Fibroblast of the aortic adventitia (primary cell): ENCODE measurements around the gene RNF149. TPM values are rescaled to one million over a fixed set of nuclear protein-coding genes. Genes with fewer than 3 reads are reported as not detected.
A peak's percentile ranks its signal among the peaks of the same experiment; 100 is the strongest.

ENCODE experiments used
- DNase-seq: peaks from one replicate; pipeline ENCODE4 v3.0.0-alpha.2; 2010; ENCODE audit warnings: low read depth
- H3K4me3 ChIP-seq: 2 replicates; pipeline ENCODE4 v1.5.1; 2011; ENCODE audit warnings: low read depth, mild to moderate bottlenecking, control low read depth, low read length, moderate library complexity
- total RNA-seq: library from RNA; depleted of rRNA; stranded (reverse); fragments of >200 nt; gene quantifications from 2 replicates; pipeline ENCODE4 v1.2.3, GENCODE V29; 2012; ENCODE audit warnings: low replicate concordance
- TF ChIP-seq, protein P1 (sequence below): IDR thresholded peaks from 2 replicates; pipeline ENCODE4 v1.5.1; 2011; ENCODE audit warnings: mild to moderate bottlenecking, low read length, control low read depth, inconsistent platforms; ENCODE audit not compliant: insufficient read depth

RNF149 gene
- total RNA-seq, 1 donor, result 50.7 TPM

DNA sequence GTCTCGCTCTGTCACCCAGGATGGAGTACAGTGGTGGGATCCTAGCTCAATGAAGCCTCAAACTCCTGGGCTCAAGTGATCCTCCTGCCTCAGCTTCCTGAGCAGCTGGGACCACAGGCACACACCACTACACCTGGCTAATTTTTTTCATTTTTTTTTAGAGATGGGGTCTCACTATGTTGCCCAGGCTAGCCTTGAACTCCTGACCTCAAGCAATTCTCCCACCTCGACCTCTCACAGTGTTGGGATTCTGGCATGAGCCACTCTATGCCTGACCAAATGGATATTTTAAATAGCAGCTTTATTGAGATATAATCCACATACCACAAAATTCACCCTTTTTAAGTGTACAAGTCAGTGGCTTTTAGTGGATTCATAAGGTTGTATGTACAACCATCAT lies 11.1 kb downstream of the RNF149 start:
- no peak overlapping the region for H3K4me3 ChIP-seq
- TF ChIP-seq, protein P1, sequence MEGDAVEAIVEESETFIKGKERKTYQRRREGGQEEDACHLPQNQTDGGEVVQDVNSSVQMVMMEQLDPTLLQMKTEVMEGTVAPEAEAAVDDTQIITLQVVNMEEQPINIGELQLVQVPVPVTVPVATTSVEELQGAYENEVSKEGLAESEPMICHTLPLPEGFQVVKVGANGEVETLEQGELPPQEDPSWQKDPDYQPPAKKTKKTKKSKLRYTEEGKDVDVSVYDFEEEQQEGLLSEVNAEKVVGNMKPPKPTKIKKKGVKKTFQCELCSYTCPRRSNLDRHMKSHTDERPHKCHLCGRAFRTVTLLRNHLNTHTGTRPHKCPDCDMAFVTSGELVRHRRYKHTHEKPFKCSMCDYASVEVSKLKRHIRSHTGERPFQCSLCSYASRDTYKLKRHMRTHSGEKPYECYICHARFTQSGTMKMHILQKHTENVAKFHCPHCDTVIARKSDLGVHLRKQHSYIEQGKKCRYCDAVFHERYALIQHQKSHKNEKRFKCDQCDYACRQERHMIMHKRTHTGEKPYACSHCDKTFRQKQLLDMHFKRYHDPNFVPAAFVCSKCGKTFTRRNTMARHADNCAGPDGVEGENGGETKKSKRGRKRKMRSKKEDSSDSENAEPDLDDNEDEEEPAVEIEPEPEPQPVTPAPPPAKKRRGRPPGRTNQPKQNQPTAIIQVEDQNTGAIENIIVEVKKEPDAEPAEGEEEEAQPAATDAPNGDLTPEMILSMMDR, result no peak
- no peak for DNase-seq

GRCh38 chr2:101296371-101296770 lies 12.1 kb downstream of the RNF149 start:
- no peak overlapping the region for H3K4me3 ChIP-seq
- peak; percentile 24 for DNase-seq
- TF ChIP-seq, protein P1, result no peak

- H3K4me3 ChIP-seq, result no peak overlapping the region
- TF ChIP-seq, protein P1, result no peak
- peak; percentile 25 for DNase-seq
Measured at GRCh38 chr2:101295895-101296294, 12.6 kb downstream of the RNF149 start.

GRCh38 chr2:101294861-101295260 lies 13.6 kb downstream of the RNF149 start:
- no peak overlapping the region for H3K4me3 ChIP-seq
- TF ChIP-seq, protein P1, result no peak
- no peak for DNase-seq

DNA sequence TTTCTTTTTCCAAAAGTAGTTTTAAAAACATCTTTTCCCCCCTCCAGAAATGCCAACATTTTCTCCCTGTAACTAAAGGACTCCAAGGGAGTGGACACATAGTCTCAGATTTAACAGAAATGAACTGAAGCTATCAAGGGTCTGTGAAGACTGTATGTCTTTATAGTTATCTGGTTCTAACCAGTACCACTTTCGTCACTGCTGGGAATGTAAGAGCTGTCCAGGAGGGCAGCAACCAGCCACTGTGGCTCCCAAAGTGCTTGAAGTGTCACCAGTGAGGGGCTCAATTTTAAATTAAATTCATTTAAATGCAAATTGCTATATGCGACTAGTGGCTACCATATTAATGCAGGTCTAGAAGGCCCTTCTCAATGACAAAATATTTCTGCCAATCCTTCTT lies 15.0 kb downstream of the RNF149 start:
- TF ChIP-seq, protein P1, result no peak
- no peak for DNase-seq
- H3K4me3 ChIP-seq, result no peak overlapping the region

DNA sequence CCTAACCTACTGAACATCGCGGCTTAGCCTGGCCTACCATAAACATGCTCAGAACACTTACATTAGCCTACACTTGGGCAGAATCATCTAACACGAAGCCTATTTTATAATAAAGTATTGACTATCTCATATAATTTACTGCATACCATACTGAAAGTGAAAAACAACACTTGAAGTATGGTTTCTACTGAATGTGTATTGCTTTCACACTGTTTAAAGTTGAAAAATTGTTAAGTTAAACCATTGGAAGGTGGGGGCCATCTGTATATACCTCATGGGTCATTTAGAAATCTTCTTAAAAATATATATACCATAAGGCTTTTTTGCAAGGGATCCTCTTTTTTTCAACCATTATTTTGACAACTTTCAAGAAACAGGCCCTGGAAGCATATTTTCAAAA lies 16.5 kb downstream of the RNF149 start:
- TF ChIP-seq, protein P1, result no peak

DNA sequence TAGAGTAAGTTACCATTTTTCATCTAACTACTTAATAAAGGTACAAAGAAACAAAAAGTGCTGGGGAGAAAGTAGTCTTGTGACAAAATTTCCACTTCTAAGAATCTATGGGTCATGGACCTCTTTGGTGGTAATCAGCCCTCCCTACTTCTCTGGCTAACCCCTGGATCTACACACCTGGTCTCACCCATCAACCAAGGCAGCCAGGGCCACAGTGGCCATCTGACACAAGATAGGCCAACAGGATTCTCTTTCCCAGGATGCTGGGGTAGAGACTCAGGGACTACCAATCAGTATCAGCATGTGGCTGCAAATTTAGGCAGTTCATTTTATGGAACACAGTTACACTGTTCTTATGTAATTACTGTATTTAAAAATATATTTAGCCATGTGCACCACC lies 17.8 kb downstream of the RNF149 start:
- H3K4me3 ChIP-seq, result no peak overlapping the region
- TF ChIP-seq, protein P1, result no peak
- DNase-seq, result no peak

More for the DNA sequence above, 16.5 kb downstream of the RNF149 start:
- no peak overlapping the region for H3K4me3 ChIP-seq
- DNase-seq, result no peak
